ENCODE measurements around the gene MTARC1.

The MTARC1 gene

GRCh38 chr1:220797553-220797952, 10.8 kb downstream of the MTARC1 start:
- H3K27ac ChIP-seq, result no peak overlapping the region
- H3K4me3 ChIP-seq (ENCODE audit: low read depth, low read length), result no peak overlapping the region
- TF ChIP-seq CTCF (IDR thresholded peaks at IDR 0.05; ENCODE audit: low read depth, low read length), result no peak

GRCh38 chr1:220798338-220798737, 11.6 kb downstream of the MTARC1 start:
- no peaks in the 10 kb centered on the region for H3K27me3 ChIP-seq (ENCODE audit: insufficient read depth, low read depth, severe bottlenecking)

More at GRCh38 chr1:220797553-220797952, 10.8 kb downstream of the MTARC1 start:
- H3K9me3 ChIP-seq (ENCODE audit: severe bottlenecking), result no peaks in the 10 kb centered on the region
- no peak for DNase-seq
- H3K27me3 ChIP-seq (ENCODE audit: insufficient read depth, low read depth, severe bottlenecking), result no peaks in the 10 kb centered on the region
- peaks cover 67% of the 10 kb centered on the region for H3K36me3 ChIP-seq

DNA sequence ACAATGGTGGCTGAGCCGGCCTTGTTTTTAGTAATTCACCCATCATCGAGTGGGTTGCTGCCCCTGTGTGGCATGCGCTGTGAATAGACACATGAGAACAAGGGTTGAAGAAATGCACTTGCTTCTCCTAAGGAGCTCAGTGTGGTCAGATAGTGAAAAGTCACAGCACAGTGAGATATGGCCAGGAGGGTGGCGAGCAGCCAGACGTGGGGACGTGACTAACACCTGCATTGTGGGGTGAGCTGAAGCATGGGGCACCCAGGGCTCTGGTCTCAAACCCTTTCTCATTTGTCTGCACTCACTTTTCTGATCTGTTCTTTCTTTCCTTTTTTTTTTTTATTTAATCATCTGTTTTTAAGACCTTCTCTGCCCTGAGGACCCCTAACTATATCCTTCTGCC, 13.5 kb downstream of the MTARC1 start:
- H3K27me3 ChIP-seq (ENCODE audit: insufficient read depth, low read depth, severe bottlenecking), result no peaks in the 10 kb centered on the region
- H3K36me3 ChIP-seq, result peaks cover 67% of the 10 kb centered on the region
- TF ChIP-seq CTCF (IDR thresholded peaks at IDR 0.05; ENCODE audit: low read depth, low read length), result no peak
- no peaks in the 10 kb centered on the region for H3K9me3 ChIP-seq (ENCODE audit: severe bottlenecking)
- no peak overlapping the region for H3K4me3 ChIP-seq (ENCODE audit: low read depth, low read length)
- no peak for DNase-seq
- no peak overlapping the region for H3K27ac ChIP-seq

More at GRCh38 chr1:220798338-220798737, 11.6 kb downstream of the MTARC1 start:
- no peak overlapping the region for H3K27ac ChIP-seq
- H3K9me3 ChIP-seq (ENCODE audit: severe bottlenecking), result no peaks in the 10 kb centered on the region
- H3K4me3 ChIP-seq (ENCODE audit: low read depth, low read length), result no peak overlapping the region
- peaks cover 69% of the 10 kb centered on the region for H3K36me3 ChIP-seq
- no peak for DNase-seq
- TF ChIP-seq CTCF (IDR thresholded peaks at IDR 0.05; ENCODE audit: low read depth, low read length), result no peak

DNA sequence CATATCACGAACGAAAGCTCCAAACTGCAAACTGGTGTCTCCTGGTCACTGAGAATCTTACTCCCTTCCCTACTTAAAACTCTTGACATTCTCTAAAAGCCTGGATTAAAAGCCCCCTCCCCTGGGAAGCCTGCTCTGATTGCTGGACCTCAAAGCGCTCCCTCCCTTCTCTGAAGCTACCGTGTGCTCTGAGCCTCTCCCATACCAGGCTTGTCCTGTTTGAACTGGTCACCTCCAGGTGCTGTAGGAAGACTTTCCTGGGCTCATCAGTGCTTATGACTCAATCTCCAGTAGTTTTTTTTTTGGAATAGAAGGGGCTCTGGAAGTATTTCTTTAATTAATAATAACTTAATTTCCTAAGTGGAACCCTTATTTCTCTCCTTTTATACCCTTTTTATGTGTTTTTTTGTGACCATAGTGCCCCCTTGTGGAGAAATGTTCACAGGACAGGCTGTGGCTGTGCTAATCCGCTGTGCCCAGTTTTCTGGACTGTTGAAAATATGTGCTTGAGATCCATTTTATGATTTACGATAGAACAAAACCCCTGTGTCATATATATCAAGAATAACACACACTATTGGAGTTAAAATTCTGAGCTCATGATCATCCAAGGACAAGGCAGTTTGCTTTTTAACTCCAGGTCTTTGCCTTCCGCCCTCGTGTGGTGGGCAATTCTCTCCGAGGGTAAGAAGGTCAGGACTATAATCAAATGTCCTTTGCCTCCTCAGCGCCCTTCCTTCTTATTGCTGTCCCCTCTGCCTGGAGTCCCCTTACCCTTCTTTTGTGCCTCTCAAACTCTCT, 16.9 kb downstream of the MTARC1 start:
- Histone ChIP-seq H3K27me3 (ENCODE audit: insufficient read depth, low read depth, severe bottlenecking) (no peaks in the 10 kb centered on the region), H3K36me3 (peaks cover 47% of the 10 kb centered on the region), H3K9me3 (ENCODE audit: severe bottlenecking) (no peaks in the 10 kb centered on the region), H3K4me3 (ENCODE audit: low read depth, low read length) (no peak overlapping the region), H3K27ac (no peak overlapping the region; the same call in 1 of the 2 replicates)
- TF ChIP-seq CTCF (IDR thresholded peaks at IDR 0.05; ENCODE audit: low read depth, low read length), result peak; percentile 52
- DNase-seq, result peak; percentile 53

- DNase-seq, result no peak
- Histone ChIP-seq H3K27ac (no peak overlapping the region; the same call in 1 of the 2 replicates), H3K4me3 (ENCODE audit: low read depth, low read length) (no peak overlapping the region), H3K9me3 (ENCODE audit: severe bottlenecking) (no peaks in the 10 kb centered on the region), H3K27me3 (ENCODE audit: insufficient read depth, low read depth, severe bottlenecking) (no peaks in the 10 kb centered on the region), H3K36me3 (peaks cover 42% of the 10 kb centered on the region)
- TF ChIP-seq CTCF (IDR thresholded peaks at IDR 0.05; ENCODE audit: low read depth, low read length), result no peak
Measured at GRCh38 chr1:220804202-220804586, 17.5 kb downstream of the MTARC1 start.

All from WERI-Rb-1 (cell line).